K562 (cell line): Measurements from ENCODE around the gene DNAAF8. TPM values are rescaled to one million over a fixed set of nuclear protein-coding genes. Genes with fewer than 3 reads are reported as not detected.

ENCODE experiments used
- NR3C1 ChIP-seq: sonication (generic); formaldehyde crosslinking; IDR thresholded peaks from 2 replicates; pipeline ENCODE4 v1.8.1; 2022; ENCODE audit warnings: missing genetic modification reagents
- ZFP36 ChIP-seq: fragments of 150-350 bp; IDR thresholded peaks from 2 replicates; pipeline ENCODE4 v1.6.1; 2018; ENCODE audit warnings: low read length, low read depth; ENCODE audit not compliant: partially characterized antibody
- ZNF699 ChIP-seq: fragments of 250-450 bp; sonication (Bioruptor Pico); IDR thresholded peaks from 2 replicates; pipeline ENCODE4 v1.8.0; 2021; ENCODE audit warnings: mild to moderate bottlenecking, moderate library complexity; ENCODE audit not compliant: insufficient replicate concordance
- polyA plus RNA-seq, 8 experiments: library from polyadenylated mRNA; depleted of rRNA in 4 of 8; stranded (reverse) in 5 of 8; unstranded in 3 of 8; fragments of >200 nt; fragmentation: Nextera tagmentation in 2 of 8; fragmentation: Illumina TruSeq in 1 of 8; extraction: Ambion mirVana in 2 of 8; extraction: Trizol in 1 of 8; gene quantifications; 2 replicates each; pipeline versions ENCODE4 v1.2.1 to v1.2.3, GENCODE V29; 2011 to 2014; ENCODE audit warnings: inconsistent platforms in 1 of 8, missing spikeins in 1 of 8
- total RNA-seq, 7 experiments: library from RNA; depleted of rRNA in 6 of 7; stranded (reverse); fragments of >200 nt in 6 of 7; fragmentation: Illumina TruSeq in 2 of 7; extraction: Trizol in 2 of 7; gene quantifications; 2 replicates each; pipeline versions ENCODE4 v1.2.1 to v1.2.3, GENCODE V29; 2011 to 2021; ENCODE audit warnings: low replicate concordance in 1 of 7
- TF ChIP-seq, protein P1 (sequence below): sonication (generic); formaldehyde crosslinking; IDR thresholded peaks from 2 replicates; pipeline ENCODE4 v1.8.1; 2022; ENCODE audit warnings: missing genetic modification reagents
- TF ChIP-seq, protein P2 (sequence below): fragments of 250-450 bp; sonication (Bioruptor Pico); IDR thresholded peaks from 2 replicates; pipeline ENCODE4 v1.4.0; 2020
- TF ChIP-seq, protein P3 (sequence below): fragments of 250-450 bp; sonication (Bioruptor Pico); IDR thresholded peaks from 2 replicates; pipeline ENCODE4 v1.5.0; 2021
- TF ChIP-seq, protein P4 (sequence below), 2 experiments: fragments of 450-650 bp; IDR thresholded peaks; 2 replicates each; pipeline ENCODE4 v1.6.1; 2016; ENCODE audit warnings: mild to moderate bottlenecking in 2 of 2, borderline replicate concordance in 1 of 2, low read depth in 1 of 2, moderate library complexity in 1 of 2

The DNAAF8 gene
- total and polyA plus RNA-seq, 9 of the 15 experiments (the other 6 are each of a cell fraction or from before 2014, with no cell fraction given) = 0.04 to 0.12 (median 0.10) TPM; not detected in 6

DNA sequence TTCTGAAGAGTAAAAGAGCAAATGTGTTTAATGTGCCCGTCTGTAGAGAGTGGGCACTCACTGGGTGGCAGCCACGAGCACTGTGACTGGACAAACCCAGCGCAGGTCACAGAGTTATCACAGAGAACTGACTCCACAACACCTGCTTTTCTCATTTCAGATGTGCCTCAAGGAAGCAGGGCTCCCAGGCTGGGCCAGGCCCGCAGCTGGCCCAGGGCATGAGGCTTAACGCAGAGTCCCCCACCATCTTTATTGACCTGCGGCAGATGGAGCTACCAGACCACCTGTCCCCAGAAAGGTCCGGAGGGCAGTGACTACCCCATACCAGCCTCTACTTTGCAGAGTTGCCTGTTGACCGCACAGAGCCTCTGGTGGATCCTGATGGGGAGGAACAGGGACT lies 11.9 kb downstream of the DNAAF8 start (continued):
- TF ChIP-seq, protein P1, sequence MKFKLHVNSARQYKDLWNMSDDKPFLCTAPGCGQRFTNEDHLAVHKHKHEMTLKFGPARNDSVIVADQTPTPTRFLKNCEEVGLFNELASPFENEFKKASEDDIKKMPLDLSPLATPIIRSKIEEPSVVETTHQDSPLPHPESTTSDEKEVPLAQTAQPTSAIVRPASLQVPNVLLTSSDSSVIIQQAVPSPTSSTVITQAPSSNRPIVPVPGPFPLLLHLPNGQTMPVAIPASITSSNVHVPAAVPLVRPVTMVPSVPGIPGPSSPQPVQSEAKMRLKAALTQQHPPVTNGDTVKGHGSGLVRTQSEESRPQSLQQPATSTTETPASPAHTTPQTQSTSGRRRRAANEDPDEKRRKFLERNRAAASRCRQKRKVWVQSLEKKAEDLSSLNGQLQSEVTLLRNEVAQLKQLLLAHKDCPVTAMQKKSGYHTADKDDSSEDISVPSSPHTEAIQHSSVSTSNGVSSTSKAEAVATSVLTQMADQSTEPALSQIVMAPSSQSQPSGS = no peak
- TF ChIP-seq, protein P2, sequence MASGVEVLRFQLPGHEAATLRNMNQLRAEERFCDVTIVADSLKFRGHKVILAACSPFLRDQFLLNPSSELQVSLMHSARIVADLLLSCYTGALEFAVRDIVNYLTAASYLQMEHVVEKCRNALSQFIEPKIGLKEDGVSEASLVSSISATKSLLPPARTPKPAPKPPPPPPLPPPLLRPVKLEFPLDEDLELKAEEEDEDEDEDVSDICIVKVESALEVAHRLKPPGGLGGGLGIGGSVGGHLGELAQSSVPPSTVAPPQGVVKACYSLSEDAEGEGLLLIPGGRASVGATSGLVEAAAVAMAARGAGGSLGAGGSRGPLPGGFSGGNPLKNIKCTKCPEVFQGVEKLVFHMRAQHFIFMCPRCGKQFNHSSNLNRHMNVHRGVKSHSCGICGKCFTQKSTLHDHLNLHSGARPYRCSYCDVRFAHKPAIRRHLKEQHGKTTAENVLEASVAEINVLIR (CRISPR knock-in tag) = no peak
- TF ChIP-seq, protein P3, sequence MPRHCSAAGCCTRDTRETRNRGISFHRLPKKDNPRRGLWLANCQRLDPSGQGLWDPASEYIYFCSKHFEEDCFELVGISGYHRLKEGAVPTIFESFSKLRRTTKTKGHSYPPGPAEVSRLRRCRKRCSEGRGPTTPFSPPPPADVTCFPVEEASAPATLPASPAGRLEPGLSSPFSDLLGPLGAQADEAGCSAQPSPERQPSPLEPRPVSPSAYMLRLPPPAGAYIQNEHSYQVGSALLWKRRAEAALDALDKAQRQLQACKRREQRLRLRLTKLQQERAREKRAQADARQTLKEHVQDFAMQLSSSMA = no peak
- TF ChIP-seq ZNF699 (CRISPR knock-in tag) = no peak
- TF ChIP-seq, protein P4, sequence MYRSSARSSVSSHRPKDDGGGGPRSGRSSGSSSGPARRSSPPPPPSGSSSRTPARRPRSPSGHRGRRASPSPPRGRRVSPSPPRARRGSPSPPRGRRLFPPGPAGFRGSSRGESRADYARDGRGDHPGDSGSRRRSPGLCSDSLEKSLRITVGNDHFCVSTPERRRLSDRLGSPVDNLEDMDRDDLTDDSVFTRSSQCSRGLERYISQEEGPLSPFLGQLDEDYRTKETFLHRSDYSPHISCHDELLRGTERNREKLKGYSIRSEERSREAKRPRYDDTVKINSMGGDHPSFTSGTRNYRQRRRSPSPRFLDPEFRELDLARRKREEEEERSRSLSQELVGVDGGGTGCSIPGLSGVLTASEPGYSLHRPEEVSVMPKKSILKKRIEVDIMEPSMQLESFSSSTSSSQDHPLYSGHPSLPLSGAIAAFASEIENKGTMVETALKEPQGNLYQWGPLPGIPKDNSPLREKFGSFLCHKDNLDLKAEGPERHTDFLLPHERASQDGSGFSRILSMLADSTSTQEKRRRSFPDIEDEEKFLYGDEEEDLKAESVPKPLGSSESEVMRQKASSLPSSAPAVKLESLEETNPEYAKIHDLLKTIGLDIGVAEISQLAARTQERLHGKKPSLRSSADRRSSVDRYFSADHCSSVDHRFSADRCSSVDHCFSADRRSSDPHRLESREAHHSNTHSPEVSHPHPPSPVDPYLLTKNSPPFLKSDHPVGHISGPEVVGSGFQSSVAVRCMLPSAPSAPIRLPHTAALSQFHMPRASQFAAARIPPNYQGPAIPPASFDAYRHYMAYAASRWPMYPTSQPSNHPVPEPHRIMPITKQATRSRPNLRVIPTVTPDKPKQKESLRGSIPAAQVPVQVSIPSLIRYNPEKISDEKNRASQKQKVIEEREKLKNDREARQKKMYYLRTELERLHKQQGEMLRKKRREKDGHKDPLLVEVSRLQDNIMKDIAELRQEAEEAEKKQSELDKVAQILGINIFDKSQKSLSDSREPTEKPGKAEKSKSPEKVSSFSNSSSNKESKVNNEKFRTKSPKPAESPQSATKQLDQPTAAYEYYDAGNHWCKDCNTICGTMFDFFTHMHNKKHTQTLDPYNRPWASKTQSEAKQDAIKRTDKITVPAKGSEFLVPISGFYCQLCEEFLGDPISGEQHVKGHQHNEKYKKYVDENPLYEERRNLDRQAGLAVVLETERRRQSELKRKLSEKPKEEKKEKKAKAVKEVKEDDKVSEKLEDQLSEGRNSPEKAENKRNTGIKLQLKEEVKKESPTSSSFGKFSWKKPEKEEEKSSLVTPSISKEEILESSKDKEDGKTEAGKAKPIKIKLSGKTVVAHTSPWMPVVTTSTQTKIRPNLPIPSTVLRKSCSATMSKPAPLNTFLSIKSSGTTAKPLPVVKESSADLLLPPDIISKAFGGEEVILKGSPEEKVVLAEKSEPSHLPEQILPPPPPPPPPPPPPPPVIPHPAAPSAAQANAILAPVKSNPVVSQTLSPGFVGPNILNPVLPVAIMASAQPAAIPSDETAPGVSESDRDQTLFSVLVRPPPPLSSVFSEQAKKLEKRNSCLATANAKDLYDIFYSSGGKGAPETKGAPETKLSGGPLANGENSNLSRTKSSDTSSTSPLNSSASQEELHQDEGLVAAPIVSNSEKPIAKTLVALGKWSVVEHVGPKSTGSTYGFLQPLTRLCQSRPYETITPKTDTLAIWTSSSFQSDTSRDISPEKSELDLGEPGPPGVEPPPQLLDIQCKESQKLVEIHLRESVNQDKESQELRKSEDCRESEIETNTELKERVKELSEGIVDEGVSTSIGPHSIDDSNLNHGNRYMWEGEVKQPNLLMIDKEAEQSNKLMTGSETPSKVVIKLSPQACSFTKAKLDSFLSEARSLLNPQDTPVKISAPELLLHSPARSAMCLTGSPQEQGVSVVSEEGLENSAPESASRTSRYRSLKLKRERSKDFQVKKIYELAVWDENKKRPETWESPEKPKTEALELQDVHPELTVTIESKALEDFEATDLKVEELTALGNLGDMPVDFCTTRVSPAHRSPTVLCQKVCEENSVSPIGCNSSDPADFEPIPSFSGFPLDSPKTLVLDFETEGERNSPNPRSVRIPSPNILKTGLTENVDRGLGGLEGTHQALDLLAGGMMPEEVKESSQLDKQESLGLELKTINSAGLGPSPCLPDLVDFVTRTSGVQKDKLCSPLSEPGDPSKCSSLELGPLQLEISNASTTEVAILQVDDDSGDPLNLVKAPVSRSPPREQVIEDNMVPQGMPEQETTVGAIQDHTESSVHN (IDR thresholded peaks at IDR 0.05; ENCODE audit: borderline replicate concordance in 1 of 2, low read depth in 1 of 2) = no peak
- TF ChIP-seq ZFP36 = no peak
- TF ChIP-seq NR3C1 (CRISPR knock-in tag) = no peak
